ENCODE data around the gene MYH15.

Gene MYH15

GRCh38 chr3:108528459-108529252, 18.3 kb upstream of the MYH15 start:
- POLR2A ChIA-PET: no interaction called here
- CTCF ChIA-PET: no interaction called here
- DNase-seq (ENCODE audit: extremely low spot score): no peak
- TF ChIP-seq NFRKB (IDR thresholded peaks at IDR 0.05): no peak
- TF ChIP-seq SP1 (IDR thresholded peaks at IDR 0.05): no peak

- POLR2A ChIA-PET: interaction anchor here (1.2 kb wide), 1 partner anchor 62 kb away, joined by 4 read pairs; the partner anchor contains the start of genes CIP2A and DZIP3
- no peak for DNase-seq (ENCODE audit: extremely low spot score)
- no peak for TF ChIP-seq SP1 (IDR thresholded peaks at IDR 0.05)
- TF ChIP-seq FOXM1 (IDR thresholded peaks at IDR 0.05; ENCODE audit: borderline replicate concordance): no peak
- TF ChIP-seq L3MBTL2 (conservative IDR thresholded peaks at IDR 0.05): no peak
- no peak for TF ChIP-seq FOXA1 (IDR thresholded peaks at IDR 0.05)
- no peak for TF ChIP-seq ELF4 (IDR thresholded peaks at IDR 0.05)
- no peak for TF ChIP-seq FOXK2 (IDR thresholded peaks at IDR 0.05)
- no peak for TF ChIP-seq TARDBP (IDR thresholded peaks at IDR 0.05)
- CTCF ChIA-PET: no interaction called here
These were observed 17.4 kb upstream of the MYH15 start for GRCh38 chr3:108527817-108528216.

- TF ChIP-seq NFRKB (IDR thresholded peaks at IDR 0.05) (no peak), HDGF (IDR thresholded peaks at IDR 0.05; ENCODE audit: borderline replicate concordance) (no peak), ARNT (IDR thresholded peaks at IDR 0.05) (no peak), L3MBTL2 (conservative IDR thresholded peaks at IDR 0.05) (no peak), LEF1 (IDR thresholded peaks at IDR 0.05; ENCODE audit: borderline replicate concordance) (no peak), FOXA1 (IDR thresholded peaks at IDR 0.05) (no peak), FOXM1 (IDR thresholded peaks at IDR 0.05; ENCODE audit: borderline replicate concordance) (no peak)
- DNase-seq (ENCODE audit: extremely low spot score): no peak
- ChIA-PET CTCF (no interaction called here), POLR2A (interaction anchor here (1.2 kb wide), 1 partner anchor 62 kb away, joined by 4 read pairs; the partner anchor contains the start of genes CIP2A and DZIP3)
These were observed 16.7 kb upstream of the MYH15 start for GRCh38 chr3:108527109-108527508.

- ChIA-PET CTCF (no interaction called here), POLR2A (no interaction called here)
- no peak for DNase-seq (ENCODE audit: extremely low spot score)
- TF ChIP-seq LEF1 (IDR thresholded peaks at IDR 0.05; ENCODE audit: borderline replicate concordance) (no peak), ZNF384 (IDR thresholded peaks at IDR 0.05) (no peak), L3MBTL2 (conservative IDR thresholded peaks at IDR 0.05) (no peak), FOXA1 (IDR thresholded peaks at IDR 0.05) (no peak), SP1 (IDR thresholded peaks at IDR 0.05) (no peak), NFRKB (IDR thresholded peaks at IDR 0.05) (no peak), TARDBP (IDR thresholded peaks at IDR 0.05) (no peak), PKNOX1 (IDR thresholded peaks at IDR 0.05) (no peak), ELF4 (IDR thresholded peaks at IDR 0.05) (no peak), BHLHE40 (IDR thresholded peaks at IDR 0.05; ENCODE audit: borderline replicate concordance) (no peak)
These were observed 15.6 kb upstream of the MYH15 start for GRCh38 chr3:108525971-108526370.

- no peak for DNase-seq (ENCODE audit: extremely low spot score)
- ChIA-PET POLR2A (no interaction called here), CTCF (no interaction called here)
- TF ChIP-seq SUZ12 (IDR thresholded peaks at IDR 0.05) (no peak), FOXA1 (IDR thresholded peaks at IDR 0.05) (no peak), HDGF (IDR thresholded peaks at IDR 0.05; ENCODE audit: borderline replicate concordance) (no peak), SP1 (IDR thresholded peaks at IDR 0.05) (no peak), ARNT (IDR thresholded peaks at IDR 0.05) (no peak), L3MBTL2 (conservative IDR thresholded peaks at IDR 0.05) (no peak), CTBP1 (IDR thresholded peaks at IDR 0.05; ENCODE audit: borderline replicate concordance) (no peak), BHLHE40 (IDR thresholded peaks at IDR 0.05; ENCODE audit: borderline replicate concordance) (no peak), FOXM1 (IDR thresholded peaks at IDR 0.05; ENCODE audit: borderline replicate concordance) (no peak), TARDBP (IDR thresholded peaks at IDR 0.05) (no peak)
These were observed 14.9 kb upstream of the MYH15 start for GRCh38 chr3:108525256-108525655.

- TF ChIP-seq ARNT (IDR thresholded peaks at IDR 0.05): no peak
- TF ChIP-seq TARDBP (IDR thresholded peaks at IDR 0.05): no peak
- TF ChIP-seq HDGF (IDR thresholded peaks at IDR 0.05; ENCODE audit: borderline replicate concordance): no peak
- no peak for TF ChIP-seq ELF4 (IDR thresholded peaks at IDR 0.05)
- TF ChIP-seq FOXM1 (IDR thresholded peaks at IDR 0.05; ENCODE audit: borderline replicate concordance): no peak
- no peak for TF ChIP-seq SUZ12 (IDR thresholded peaks at IDR 0.05)
- TF ChIP-seq L3MBTL2 (conservative IDR thresholded peaks at IDR 0.05): no peak
- TF ChIP-seq ZNF384 (IDR thresholded peaks at IDR 0.05): no peak
- no peak for TF ChIP-seq LEF1 (IDR thresholded peaks at IDR 0.05; ENCODE audit: borderline replicate concordance)
- TF ChIP-seq FOXK2 (IDR thresholded peaks at IDR 0.05): no peak
- TF ChIP-seq FOXA1 (IDR thresholded peaks at IDR 0.05): no peak
- no peak for TF ChIP-seq PKNOX1 (IDR thresholded peaks at IDR 0.05)
- TF ChIP-seq BHLHE40 (IDR thresholded peaks at IDR 0.05; ENCODE audit: borderline replicate concordance): no peak
- TF ChIP-seq CTBP1 (IDR thresholded peaks at IDR 0.05; ENCODE audit: borderline replicate concordance): no peak
- TF ChIP-seq NFRKB (IDR thresholded peaks at IDR 0.05): no peak
- no peak for TF ChIP-seq SP1 (IDR thresholded peaks at IDR 0.05)
- ChIA-PET CTCF (no interaction called here), POLR2A (no interaction called here)
- no peak for DNase-seq (ENCODE audit: extremely low spot score)
These were observed 14.1 kb upstream of the MYH15 start for GRCh38 chr3:108524537-108524936.

GRCh38 chr3:108518895-108519294, 8.5 kb upstream of the MYH15 start:
- DNase-seq (ENCODE audit: extremely low spot score): no peak
- TF ChIP-seq FOXK2 (IDR thresholded peaks at IDR 0.05) (no peak), SP1 (IDR thresholded peaks at IDR 0.05) (no peak), TARDBP (IDR thresholded peaks at IDR 0.05) (no peak), PKNOX1 (IDR thresholded peaks at IDR 0.05) (no peak), FOXM1 (IDR thresholded peaks at IDR 0.05; ENCODE audit: borderline replicate concordance) (no peak), HDGF (IDR thresholded peaks at IDR 0.05; ENCODE audit: borderline replicate concordance) (no peak), ELF4 (IDR thresholded peaks at IDR 0.05) (no peak), FOXA1 (IDR thresholded peaks at IDR 0.05) (no peak), L3MBTL2 (conservative IDR thresholded peaks at IDR 0.05) (no peak), NFRKB (IDR thresholded peaks at IDR 0.05) (no peak), LEF1 (IDR thresholded peaks at IDR 0.05; ENCODE audit: borderline replicate concordance) (no peak), SUZ12 (IDR thresholded peaks at IDR 0.05) (no peak), ZNF384 (IDR thresholded peaks at IDR 0.05) (no peak), CTBP1 (IDR thresholded peaks at IDR 0.05; ENCODE audit: borderline replicate concordance) (no peak), ARNT (IDR thresholded peaks at IDR 0.05) (no peak), BHLHE40 (IDR thresholded peaks at IDR 0.05; ENCODE audit: borderline replicate concordance) (no peak)
- ChIA-PET CTCF (no interaction called here), POLR2A (no interaction called here)
